ENCODE measurements around the gene KCNK6.

DNA sequence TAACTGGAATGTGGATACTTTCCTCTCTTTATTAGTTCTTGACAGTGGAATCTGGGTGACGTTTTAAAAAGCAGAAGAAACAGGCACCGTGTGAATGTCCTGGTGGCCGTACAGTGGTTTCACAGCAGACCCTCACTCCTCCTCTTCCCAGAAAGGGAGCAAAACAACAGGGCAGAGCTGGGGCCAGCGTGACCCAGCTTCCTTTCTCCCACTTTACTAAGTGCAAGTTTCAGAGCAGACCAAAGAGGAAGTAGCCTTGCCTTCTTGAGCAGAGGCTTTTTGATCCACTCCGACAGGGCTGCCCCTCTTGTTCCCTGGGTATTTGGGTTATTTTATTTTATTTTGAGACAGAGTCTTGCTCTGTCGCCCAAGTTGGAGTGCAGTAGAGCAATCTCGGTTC lies 35.2 kb upstream of the KCNK6 start:
- TF ChIP-seq POLR2A (IDR thresholded peaks at IDR 0.05; ENCODE audit: low read depth, low read length) (no peak), POLR2AphosphoS5 (IDR thresholded peaks at IDR 0.05; ENCODE audit: low read depth, low read length) (no peak)
